KBM-7 (cell line): Measurements from ENCODE around the gene ADAM12.

Experiments used
- DNase-seq: peaks from one replicate; pipeline ENCODE4 v3.0.0-alpha.2; 2015
- in situ Hi-C: fragments of 300-500 bp; cut with MboI; formaldehyde crosslinking; loops from 2 replicates; pipeline ENCODE4 v1.14.3; 2020; ENCODE audit warnings: low sequenced_read_pairs, low pct_unique_long_range_greater_than_20kb, mixed read lengths

ADAM12 gene

DNA sequence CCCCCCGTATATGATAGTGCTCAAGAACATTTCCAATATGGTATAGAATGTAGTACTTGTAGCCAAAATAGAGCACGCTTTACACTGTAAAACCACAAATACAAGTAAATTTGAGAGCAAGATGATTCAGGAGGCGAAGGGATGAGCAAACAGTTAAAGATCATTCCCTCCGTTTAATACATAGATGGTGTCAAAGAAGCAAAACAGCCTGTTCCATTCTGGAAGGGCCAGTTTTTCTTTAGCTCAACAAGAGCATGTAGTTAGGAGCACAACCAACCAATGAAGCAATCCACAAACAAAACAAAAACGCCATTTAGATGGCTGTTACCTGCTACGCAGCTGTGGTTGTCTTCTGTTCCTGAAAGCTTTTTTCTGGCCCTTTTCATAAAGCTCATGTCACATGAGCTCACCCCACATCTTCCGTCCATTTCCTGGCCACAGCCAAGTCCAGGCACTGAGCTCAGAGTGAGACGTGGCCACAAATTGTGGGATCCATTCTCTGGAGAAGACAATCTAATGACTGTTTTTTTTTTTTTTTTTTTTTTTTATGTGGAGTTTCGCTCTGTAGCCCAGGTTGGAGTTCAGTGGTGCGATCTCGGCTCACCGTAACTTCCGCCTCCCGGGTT lies 306.3 kb downstream of the ADAM12 start:
- in situ Hi-C loops: no loop called here

DNA sequence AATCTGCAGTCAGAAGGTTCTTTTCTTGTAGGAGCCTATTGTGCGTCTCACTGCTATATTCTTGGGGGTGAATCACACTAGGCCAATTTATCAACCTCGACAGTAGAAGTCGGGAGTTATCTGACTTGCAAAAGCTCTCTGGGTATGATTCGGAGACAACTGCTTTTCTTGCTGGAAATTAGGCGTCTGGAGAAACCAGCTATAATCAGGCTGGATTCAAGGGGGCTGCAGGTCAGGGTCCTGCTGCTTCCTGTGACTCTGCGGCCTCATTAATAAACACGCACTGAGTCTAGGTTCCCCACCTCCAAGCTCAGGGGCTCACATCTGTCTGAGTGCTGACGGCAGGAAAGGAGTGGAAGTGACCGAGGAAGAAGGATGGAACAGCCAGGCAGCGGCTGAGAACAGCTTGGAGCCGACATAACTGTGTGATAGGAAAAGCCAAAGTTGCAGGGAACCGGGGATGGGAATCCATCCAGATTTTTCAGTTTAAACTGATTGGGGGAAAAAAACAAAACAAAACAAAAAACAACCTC lies 307.3 kb downstream of the ADAM12 start:
- in situ Hi-C loops: no loop called here
- DNase-seq: no peak

More for the DNA sequence above, 306.3 kb downstream of the ADAM12 start:
- DNase-seq: no peak

DNA sequence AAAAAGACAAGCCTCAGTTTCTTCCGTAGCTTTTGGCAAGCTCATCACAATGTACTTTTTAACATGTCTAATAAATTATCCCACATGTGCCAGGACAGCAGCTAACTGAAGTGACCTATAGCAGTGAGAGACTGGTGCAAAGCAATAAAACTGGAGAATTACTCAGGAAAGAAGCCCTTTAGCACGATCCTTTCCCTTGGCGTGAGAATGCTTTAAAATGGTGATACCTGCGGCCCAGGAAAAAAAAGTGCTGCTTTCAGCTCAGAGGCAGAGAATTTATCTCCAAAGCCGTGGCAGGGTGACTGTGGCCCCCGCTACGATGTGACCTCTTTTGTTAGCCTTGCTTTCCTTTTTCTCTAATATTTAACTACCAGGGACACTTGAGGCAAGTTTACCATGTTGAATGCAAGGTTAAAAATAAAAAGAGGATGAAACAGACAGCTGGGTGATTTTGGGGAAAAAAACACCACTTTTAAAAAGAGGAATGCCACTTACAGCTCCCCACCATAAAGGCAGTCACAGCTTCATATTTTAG lies 307.9 kb downstream of the ADAM12 start:
- in situ Hi-C loops: no loop called here

DNA sequence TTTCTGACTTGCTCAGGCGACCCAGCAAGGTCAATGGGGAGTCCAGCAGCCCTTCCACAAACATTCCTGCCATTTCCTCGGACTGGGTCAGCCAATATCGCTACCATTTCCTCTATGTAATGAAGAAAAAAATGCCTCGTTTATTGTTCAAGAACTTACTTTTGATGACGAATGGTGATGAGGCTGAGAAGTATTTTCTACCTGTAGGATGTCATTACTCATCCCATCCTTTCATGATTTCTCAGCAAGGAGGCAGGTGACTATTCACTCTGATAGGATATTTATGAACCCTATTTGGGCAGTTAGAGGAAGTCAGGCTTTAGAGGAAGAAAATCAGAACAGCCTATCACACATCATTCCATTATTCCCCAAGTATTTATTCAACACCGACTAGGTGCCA lies 313.3 kb downstream of the ADAM12 start:
- in situ Hi-C loops: no loop called here

More for the DNA sequence above, 307.9 kb downstream of the ADAM12 start:
- DNase-seq: no peak

GRCh38 chr10:126074291-126074690 lies 314.0 kb downstream of the ADAM12 start:
- in situ Hi-C loops: no loop called here
- DNase-seq: no peak

More for the DNA sequence above, 313.3 kb downstream of the ADAM12 start:
- no peak for DNase-seq

DNA sequence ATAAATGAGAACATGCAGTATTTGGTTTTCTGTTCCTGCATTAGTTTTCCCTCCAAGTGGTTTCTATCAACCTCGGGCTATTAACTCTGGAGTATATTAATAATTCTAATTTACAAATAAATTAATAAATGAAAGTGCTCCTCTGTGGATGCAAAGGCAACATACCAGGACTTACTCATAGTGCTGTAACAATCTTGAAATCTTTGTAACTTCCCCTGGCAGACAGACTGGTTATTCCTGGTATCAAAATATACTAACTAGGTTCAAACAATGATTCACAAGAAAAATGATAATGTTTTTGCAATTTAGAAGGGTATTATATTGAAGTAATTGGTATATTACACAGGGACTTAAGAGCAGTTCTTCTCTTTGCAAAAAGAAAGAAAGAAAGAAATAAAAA lies 314.7 kb downstream of the ADAM12 start:
- in situ Hi-C loops: no loop called here
- DNase-seq: no peak

DNA sequence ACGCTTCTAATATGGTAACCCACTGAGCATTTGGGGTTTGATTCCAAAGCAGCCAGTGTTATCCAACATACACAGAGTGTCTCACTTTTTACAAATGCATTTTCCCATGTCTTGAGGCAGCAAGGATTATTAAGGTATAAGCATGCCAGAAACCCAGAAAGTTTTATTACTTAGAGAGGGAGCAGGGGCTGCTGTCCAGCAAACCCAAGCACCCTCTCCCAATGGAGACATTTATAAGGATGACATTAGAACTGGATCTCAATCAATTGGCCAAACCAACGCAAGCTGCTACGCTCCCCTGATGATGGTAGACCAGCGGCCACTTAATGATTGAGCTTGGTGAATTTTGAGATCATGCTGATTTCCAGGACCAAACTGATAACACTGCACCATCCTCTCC lies 315.7 kb downstream of the ADAM12 start:
- no peak for DNase-seq
- in situ Hi-C loops: no loop called here

GRCh38 chr10:126070476-126071215 lies 317.6 kb downstream of the ADAM12 start:
- in situ Hi-C loops: no loop called here
- no peak for DNase-seq

DNA sequence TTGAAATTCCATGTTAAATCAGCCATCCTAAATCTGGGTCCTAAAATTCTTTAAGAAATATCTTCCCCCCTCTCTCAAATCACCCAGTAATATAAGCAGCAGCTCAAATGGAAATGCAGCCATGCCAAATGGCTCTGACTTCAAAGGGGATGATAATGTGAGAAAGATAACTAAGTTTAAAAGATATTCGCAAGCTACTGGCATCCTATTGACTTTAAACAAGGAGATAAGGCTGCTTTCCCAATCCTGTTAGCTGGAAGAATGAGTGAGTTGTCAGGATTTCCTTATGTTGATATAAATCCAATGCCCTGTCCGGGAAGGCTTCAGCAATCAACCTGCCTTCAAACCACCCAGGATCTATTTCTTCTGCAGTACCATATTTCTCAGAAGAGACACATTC lies 320.0 kb downstream of the ADAM12 start:
- in situ Hi-C loops: no loop called here
- DNase-seq: no peak

- in situ Hi-C loops: no loop called here
Measured at GRCh38 chr10:126066456-126066855, 321.8 kb downstream of the ADAM12 start.

GRCh38 chr10:126065751-126066377 lies 322.4 kb downstream of the ADAM12 start:
- no peak for DNase-seq
- in situ Hi-C loops: no loop called here

More at GRCh38 chr10:126066456-126066855, 321.8 kb downstream of the ADAM12 start:
- no peak for DNase-seq

DNA sequence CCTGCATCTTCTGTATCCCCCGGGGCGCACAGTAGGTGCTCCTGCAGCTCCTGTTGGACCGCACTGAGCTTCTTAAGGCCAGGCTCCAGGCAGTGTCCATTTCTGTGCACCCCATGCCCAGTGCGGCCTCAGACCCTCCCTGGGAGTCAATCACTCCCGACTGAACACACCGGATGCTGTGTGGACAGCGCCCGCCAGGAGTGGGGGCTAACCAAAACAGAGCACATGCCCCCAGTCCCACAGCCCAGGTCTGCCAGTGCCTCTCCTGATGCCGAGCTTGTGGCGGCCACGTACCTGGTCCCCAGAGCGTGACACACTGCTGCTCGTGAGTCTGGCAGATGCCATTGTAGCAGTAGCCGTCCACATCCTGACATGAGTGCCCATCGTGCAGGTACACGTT lies 323.8 kb downstream of the ADAM12 start:
- no peak for DNase-seq
- in situ Hi-C loops: no loop called here

DNA sequence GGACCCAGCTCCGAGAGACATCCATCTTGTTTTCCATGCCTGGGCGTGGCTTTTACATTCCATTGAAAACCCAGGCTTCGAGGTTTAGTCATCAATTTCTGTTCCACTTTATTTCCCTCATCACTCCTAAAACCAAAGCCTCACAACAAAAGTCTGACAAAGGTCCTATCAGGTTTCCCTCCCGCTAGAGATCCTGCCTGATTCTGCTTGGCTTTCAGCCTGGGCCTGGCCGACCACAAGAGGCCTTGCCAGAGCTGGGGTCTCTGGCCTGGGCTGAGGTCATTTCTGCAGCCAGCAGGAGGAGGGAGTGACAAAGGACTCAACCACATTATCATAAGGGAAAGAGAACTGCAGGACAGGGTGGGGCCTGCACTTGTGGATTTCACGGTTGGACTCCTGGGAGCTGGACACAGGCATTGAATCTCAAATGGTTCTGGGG lies 324.9 kb downstream of the ADAM12 start:
- in situ Hi-C loops: no loop called here
- no peak for DNase-seq

DNA sequence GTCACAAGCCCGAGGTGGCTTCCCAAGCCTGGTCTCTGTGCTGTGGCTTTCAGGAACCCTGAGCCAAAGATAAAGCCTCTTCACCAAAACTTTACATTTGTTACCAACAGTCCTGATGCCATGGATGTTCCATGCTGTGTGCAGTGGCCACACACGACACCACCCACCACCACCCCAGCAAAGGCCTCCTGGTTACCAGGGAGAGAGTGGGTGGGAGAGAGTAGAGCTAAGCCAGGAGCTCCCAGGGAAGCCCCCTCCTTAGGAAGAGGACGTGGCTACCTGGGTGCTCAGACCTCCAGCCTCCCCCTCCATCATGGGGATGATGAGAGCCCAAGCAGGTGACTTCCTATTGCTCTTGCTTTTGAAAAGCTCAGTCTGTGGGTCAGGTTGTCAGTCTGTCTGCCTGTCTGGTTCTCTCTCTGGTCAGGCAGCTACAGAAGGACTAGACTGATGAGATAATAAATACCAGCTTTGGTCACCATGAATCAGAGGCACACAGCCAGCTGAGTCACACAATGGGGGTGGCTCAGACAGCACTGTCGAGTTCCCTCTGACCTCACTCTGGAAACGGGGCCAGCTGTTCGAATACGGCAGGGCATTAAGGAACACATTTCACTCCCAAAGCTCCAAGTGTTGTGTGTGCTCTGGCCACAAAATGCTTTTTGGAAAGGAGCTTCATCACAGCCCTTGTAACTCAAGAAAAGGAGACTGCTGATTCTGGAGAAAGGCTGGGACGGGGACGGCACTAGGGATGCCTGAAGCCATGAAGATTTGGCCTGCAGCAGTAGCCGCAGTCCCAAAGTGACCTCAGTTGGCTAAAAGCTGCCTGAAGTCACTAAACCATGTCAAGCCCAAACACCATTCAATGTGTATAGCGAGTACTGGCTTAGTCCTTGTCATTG lies 325.9 kb downstream of the ADAM12 start:
- in situ Hi-C loops: no loop called here
- DNase-seq: no peak

DNA sequence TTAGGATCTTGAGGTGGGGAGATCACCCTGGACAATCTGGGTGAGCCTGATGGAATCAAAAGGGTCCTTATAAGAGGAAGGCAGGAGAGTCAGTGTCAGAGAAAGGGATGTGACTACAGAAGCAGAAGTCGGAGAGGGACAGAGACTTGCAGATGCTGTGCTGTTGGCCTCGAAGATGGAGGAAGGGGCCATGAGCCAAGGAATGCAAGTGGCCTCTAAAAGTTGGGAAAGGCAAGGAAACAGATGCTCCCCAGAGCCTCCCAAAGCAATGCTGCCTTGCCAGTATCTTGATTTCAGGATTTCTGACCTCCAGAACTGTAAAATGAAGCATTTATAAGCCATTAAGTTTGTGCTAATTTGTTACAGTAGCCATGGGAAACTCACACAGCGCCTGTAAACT lies 326.8 kb downstream of the ADAM12 start:
- in situ Hi-C loops: no loop called here
- DNase-seq: no peak

DNA sequence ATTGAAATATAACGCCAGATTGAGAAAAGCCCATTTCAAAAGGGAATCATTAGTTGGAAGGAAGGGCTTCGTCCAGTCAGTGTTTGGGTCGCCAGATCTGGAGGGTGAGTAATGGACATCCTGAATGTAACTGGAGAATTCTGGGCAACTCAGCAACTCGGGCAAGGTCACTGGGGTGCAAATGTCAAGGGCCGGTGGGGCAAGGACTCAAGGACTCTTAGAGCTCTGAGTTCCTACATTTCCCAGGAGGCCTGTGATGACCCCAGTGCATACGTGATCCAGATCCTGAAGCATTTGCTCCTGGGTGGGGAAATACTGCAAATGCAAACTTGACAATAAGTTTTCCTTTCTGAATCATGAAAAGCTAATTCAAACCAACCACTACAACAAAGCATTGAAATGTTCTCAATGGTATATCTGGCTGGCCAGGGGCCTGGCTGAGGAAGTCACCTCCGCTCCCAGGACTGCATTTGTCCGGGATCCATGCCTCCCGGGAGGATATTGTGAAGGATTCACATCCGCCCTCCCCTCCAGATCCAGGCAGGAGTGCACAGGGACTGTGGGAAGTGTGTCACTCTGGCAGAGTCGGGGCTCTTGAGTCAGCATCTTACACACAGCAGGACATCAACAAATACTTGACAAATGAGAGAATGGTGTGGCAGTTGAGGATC lies 327.9 kb downstream of the ADAM12 start:
- DNase-seq: no peak
- in situ Hi-C loops: no loop called here

GRCh38 chr10:126059076-126059826 lies 329.0 kb downstream of the ADAM12 start:
- no peak for DNase-seq
- in situ Hi-C loops: no loop called here

DNA sequence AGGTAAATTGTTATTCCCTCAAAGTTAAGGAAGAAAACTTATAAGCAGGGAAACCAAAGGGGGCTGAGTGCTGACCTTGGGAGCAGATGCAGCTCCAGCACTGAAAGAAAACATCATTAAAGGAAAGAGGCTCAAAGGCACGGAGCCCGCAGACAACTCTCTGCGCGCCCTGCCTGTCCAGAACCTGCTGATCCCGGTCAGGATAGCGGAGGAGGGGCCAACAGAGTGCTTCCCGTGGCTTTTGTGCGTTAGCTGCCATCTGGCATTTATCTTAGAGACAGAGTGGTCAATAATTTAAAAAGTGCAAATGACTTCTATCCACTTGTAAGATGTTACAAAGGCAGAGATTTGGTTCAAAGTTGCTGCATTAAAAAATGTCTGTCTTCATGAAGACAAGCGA lies 329.8 kb downstream of the ADAM12 start:
- in situ Hi-C loops: no loop called here
- DNase-seq: no peak
